Measurements from ENCODE around the gene PRMT9.

DNA sequence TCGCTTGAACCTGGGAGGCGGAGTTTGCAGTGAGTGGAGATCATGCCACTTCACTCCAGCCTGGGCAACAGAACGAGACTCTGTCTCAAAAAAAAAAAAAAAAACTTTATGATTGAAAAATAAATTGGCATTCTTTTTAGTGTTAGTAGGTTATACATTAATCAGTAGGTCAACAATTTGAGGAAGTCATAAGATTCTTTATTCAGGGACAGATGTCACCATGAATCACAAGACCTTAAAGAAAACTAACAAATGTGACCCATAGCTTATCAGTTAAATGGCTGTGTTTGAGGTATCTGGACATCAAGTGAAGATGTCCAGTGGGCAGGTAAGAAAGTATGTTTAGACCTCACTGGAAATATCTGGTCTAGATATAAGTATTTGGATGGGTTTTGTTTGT, 9.3 kb upstream of the PRMT9 start:
- no peak for TF ChIP-seq POLR2A (IDR thresholded peaks at IDR 0.05)
- TF ChIP-seq, protein P1, sequence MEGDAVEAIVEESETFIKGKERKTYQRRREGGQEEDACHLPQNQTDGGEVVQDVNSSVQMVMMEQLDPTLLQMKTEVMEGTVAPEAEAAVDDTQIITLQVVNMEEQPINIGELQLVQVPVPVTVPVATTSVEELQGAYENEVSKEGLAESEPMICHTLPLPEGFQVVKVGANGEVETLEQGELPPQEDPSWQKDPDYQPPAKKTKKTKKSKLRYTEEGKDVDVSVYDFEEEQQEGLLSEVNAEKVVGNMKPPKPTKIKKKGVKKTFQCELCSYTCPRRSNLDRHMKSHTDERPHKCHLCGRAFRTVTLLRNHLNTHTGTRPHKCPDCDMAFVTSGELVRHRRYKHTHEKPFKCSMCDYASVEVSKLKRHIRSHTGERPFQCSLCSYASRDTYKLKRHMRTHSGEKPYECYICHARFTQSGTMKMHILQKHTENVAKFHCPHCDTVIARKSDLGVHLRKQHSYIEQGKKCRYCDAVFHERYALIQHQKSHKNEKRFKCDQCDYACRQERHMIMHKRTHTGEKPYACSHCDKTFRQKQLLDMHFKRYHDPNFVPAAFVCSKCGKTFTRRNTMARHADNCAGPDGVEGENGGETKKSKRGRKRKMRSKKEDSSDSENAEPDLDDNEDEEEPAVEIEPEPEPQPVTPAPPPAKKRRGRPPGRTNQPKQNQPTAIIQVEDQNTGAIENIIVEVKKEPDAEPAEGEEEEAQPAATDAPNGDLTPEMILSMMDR (IDR thresholded peaks at IDR 0.05 in 4 of 5, conservative IDR thresholded peaks at IDR 0.05 in 1 of 5), result no peak
